H1 (cell line): Measurements from ENCODE around the gene UBE2E3.

ENCODE experiments used
- ASH2L ChIP-seq: fragments of 200-600, 300-600 bp; sonication (generic); IDR thresholded peaks from one replicate; pipeline ENCODE4 v1.7.1; 2017; ENCODE audit warnings: low read length
- CHD1 ChIP-seq: IDR thresholded peaks from 2 replicates; pipeline ENCODE4 v1.6.1; 2012; ENCODE audit warnings: low read depth, low read length, improper control_type of control experiment
- CTCF ChIP-seq, 3 experiments: IDR thresholded peaks; 1 replicate in 2 of 3; 2 replicates in 1 of 3; pipeline versions ENCODE4 v1.5.1 to v1.6.1; 2011; ENCODE audit warnings: low read length in 3 of 3, mild to moderate bottlenecking in 3 of 3, inconsistent platforms in 2 of 3, low read depth in 1 of 3, moderate library complexity in 1 of 3; ENCODE audit not compliant: insufficient read depth in 1 of 3; ENCODE audit errors: control extremely low read depth in 1 of 3
- EZH2 ChIP-seq: fragments of 200-600 bp; sonication (generic); IDR thresholded peaks from 2 replicates; pipeline ENCODE4 v1.7.1; 2012; ENCODE audit warnings: low read depth, mild to moderate bottlenecking, moderate library complexity, low read length, inconsistent platforms; ENCODE audit not compliant: severe bottlenecking
- GABPA ChIP-seq: IDR thresholded peaks from 2 replicates; pipeline ENCODE4 v1.6.1; 2011; ENCODE audit warnings: mild to moderate bottlenecking, low read length, moderate library complexity, borderline replicate concordance; ENCODE audit not compliant: insufficient read depth
- HDAC2 ChIP-seq, 2 experiments: fragments of 300-600 bp in 1 of 2; sonication (generic) in 1 of 2; IDR thresholded peaks; 2 replicates each; pipeline ENCODE4 v1.6.1; 2011 to 2012; ENCODE audit warnings: low read depth in 2 of 2, low read length in 2 of 2, mild to moderate bottlenecking in 2 of 2, moderate library complexity in 2 of 2, borderline replicate concordance in 1 of 2, inconsistent platforms in 1 of 2
- JUND ChIP-seq: IDR thresholded peaks from 2 replicates; pipeline ENCODE4 v1.6.1; 2011; ENCODE audit warnings: mild to moderate bottlenecking, improper control_type of control experiment, low read length
- MAFK ChIP-seq: IDR thresholded peaks from 2 replicates; pipeline ENCODE4 v1.6.1; 2012; ENCODE audit warnings: low read depth, mild to moderate bottlenecking, improper control_type of control experiment, low read length
- POLR2A ChIP-seq, 2 experiments: IDR thresholded peaks; 1 replicate in 1 of 2; 2 replicates in 1 of 2; pipeline ENCODE4 v1.6.1; 2011; ENCODE audit warnings: low read depth in 2 of 2, low read length in 2 of 2, mild to moderate bottlenecking in 2 of 2; ENCODE audit errors: control extremely low read depth in 1 of 2
- RBBP5 ChIP-seq: IDR thresholded peaks from 2 replicates; pipeline ENCODE4 v1.7.1; 2012; ENCODE audit warnings: low read depth, mild to moderate bottlenecking, inconsistent platforms, low read length, moderate library complexity, borderline replicate concordance
- RFX5 ChIP-seq: IDR thresholded peaks from 2 replicates; pipeline ENCODE4 v1.6.1; 2011; ENCODE audit warnings: low read depth, low read length, improper control_type of control experiment, borderline replicate concordance
- SIN3A ChIP-seq, 2 experiments: IDR thresholded peaks in 1 of 2; conservative IDR thresholded peaks in 1 of 2; 2 replicates each; pipeline ENCODE4 v1.6.1; 2011 to 2012; ENCODE audit warnings: low read length in 2 of 2, improper control_type of control experiment in 1 of 2, low read depth in 1 of 2, mild to moderate bottlenecking in 1 of 2
- USF2 ChIP-seq: IDR thresholded peaks from 2 replicates; pipeline ENCODE4 v1.6.1; 2011; ENCODE audit warnings: low read length, improper control_type of control experiment

GRCh38 chr2:180980106-180980942, at the start of gene UBE2E3:
- TF ChIP-seq MAFK (no peak), JUND (no peak), HDAC2 (IDR thresholded peaks at IDR 0.05; ENCODE audit: borderline replicate concordance in 1 of 2, low read depth in 2 of 2, low read length in 2 of 2) (no peak), EZH2 (no peak), CHD1 (no peak), POLR2A (IDR thresholded peaks at IDR 0.05; ENCODE audit: control extremely low read depth in 1 of 2, low read depth in 2 of 2, low read length in 2 of 2) (peak; percentile 75 to 88), GABPA (no peak), CTCF (IDR thresholded peaks at IDR 0.05; ENCODE audit: control extremely low read depth in 1 of 3, insufficient read depth in 1 of 3, low read depth in 1 of 3, low read length in 3 of 3) (peak; percentile 50 to 62 (median 60)), USF2 (no peak), ASH2L (peak; percentile 61), RFX5 (no peak), SIN3A (conservative IDR thresholded peaks at IDR 0.05 in 1 of 2, IDR thresholded peaks at IDR 0.05 in 1 of 2; ENCODE audit: low read depth in 1 of 2, low read length in 2 of 2) (no peak), RBBP5 (peak; percentile 81; the same call in 1 of the 2 replicates)
